HFF-Myc (cell line): Measurements from ENCODE around the gene FOXM1.

ENCODE experiments used
- DNase-seq: peaks from one replicate; pipeline ENCODE4 v3.0.0-alpha.2; 2011; ENCODE audit warnings: low read depth; ENCODE audit errors: extremely low read depth
- H3K4me3 ChIP-seq: replicated peaks from 2 replicates; pipeline ENCODE4 v1.5.1; 2011; ENCODE audit warnings: low read depth, mild to moderate bottlenecking, control low read depth, low read length
- CTCF ChIP-seq: IDR thresholded peaks from 2 replicates; pipeline ENCODE4 v1.5.1; 2012; ENCODE audit warnings: mild to moderate bottlenecking, low read depth, low read length, control low read depth; ENCODE audit errors: missing control alignments

The FOXM1 gene

DNA sequence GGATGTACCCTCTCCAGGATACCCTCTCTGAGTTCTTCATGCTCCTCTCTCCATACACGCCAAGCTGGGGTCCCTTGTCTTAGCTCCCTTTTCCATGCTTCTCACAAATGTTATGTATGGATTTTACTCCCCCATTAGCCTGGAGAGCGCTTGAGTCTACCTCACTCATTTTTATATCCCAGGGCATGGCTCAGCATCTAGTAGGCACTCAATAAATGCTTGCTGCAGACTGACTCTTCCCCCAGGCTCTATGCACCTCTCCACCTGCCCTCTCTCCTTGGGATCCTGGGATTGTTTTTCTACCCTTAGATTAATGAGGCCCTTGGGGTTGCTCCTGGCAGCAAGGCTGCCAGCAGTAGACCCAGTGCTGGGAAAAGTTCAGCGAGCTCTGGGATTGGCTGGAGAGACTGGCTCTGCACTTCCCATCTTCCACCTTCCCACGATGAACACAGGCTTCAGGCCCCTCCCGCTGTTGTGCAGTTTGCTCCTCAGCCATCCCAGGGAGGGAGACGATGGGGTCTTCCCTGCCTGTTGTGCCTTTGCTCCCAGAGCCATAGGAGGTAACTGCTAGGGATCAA lies 44.3 kb downstream of the FOXM1 start:
- no peak for TF ChIP-seq CTCF
- H3K4me3 ChIP-seq, result no peak overlapping the region
- DNase-seq, result no peak

- H3K4me3 ChIP-seq, result no peak overlapping the region
- DNase-seq, result no peak
- TF ChIP-seq CTCF, result no peak
These were observed 47.7 kb downstream of the FOXM1 start for GRCh38 chr12:2829275-2829674.

DNA sequence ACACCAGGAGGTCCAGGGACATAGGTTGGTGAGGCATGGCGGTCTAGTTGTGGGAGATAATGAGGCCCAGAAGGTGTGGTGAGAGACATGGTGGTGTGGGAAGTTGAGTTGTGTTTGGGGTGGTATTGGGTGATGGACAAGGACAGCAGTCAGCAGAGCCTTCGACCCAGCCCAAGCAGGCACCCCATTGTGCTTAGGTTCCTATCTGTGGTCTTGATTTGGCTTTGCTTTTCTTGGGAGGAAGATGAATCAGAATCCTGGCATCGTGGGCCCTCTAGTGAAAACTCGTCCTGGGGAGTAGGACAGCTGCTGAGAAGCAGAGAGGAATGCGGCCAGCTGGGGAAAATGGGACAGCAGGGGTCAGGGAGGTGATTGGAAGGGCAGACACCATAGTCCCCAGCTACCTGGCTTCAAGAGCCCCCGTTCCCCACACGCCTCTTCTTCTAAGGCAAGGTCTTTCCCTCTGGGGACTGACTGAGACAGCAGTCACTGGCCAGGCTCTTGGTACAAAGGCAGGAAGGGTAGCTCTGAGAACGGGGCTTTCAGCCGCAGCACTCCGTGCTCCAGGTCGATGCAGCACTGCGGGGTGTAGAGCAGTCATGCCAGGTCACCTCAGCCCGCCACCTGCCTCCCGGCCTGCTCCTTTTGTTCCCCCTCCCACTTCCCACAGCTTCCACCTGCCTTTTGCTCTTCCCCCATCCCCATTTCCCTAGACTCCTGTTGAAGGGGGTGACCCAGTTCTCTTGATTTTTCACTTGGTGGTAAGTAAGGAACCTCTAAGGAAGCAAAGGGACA lies 50.1 kb downstream of the FOXM1 start:
- TF ChIP-seq CTCF, result no peak
- no peak overlapping the region for H3K4me3 ChIP-seq
- no peak for DNase-seq

DNA sequence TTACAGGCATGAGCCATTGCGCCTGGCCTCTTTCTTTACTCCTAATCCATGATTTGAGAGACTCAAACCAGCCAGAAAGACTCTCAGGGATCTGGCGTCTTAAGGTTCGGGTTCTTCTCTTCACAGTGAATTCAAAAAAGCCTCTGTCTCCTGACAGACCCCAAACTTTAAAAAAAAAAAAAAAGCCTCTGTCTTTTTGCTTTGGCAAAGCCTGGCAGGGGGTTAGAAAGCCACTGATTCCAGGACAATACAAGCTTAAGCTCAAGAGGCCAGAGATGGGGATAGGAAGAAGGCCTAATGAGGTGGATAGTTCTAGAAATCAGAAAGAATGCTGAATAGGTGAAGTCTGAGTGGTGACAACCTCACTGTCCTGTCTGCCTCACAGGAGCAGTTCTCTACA lies 50.9 kb downstream of the FOXM1 start:
- DNase-seq, result no peak
- no peak overlapping the region for H3K4me3 ChIP-seq
- TF ChIP-seq CTCF, result no peak

DNA sequence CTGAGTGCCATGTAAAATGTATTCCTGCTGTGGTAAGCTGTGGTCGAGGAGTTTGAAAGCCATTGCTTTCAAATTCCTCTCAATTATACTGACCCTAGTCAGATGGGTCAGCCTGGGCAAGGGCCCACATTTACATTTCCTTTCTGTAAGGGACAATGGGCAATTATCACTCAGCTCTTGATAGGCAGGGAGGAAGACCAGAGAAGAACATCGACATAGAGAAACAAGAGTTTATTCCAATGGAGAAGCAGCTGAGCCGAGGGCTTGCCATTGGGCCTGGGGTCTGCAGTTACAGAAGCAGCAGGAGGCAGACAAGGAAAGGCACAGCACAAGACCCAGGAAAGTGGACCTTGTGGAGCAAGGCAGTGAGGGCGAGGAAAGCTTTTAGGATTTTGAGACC lies 51.8 kb downstream of the FOXM1 start:
- no peak for DNase-seq
- H3K4me3 ChIP-seq, result no peak overlapping the region
- no peak for TF ChIP-seq CTCF

GRCh38 chr12:2824541-2824940 lies 52.4 kb downstream of the FOXM1 start:
- no peak overlapping the region for H3K4me3 ChIP-seq
- TF ChIP-seq CTCF, result no peak
- no peak for DNase-seq
